ENCODE results near the gene ZNF280A.
"Not testable (repeated sequence)": the region's sequence is repeated elsewhere in the genome, so short reads cannot be mapped to it uniquely, and the experiment has no call there.

Gene ZNF280A

GRCh38 chr22:22469527-22469926 lies 50.5 kb downstream of the ZNF280A start:
- H3K4me1 ChIP-seq (ENCODE audit: low read length): no peaks in the 10 kb centered on the region
- no peak overlapping the region for H3K4me2 ChIP-seq (ENCODE audit: low read depth, low read length)
- no peak overlapping the region for H3K4me3 ChIP-seq (ENCODE audit: low read length)
- H3K27ac ChIP-seq (ENCODE audit: low read length): no peak overlapping the region
- no peaks in the 10 kb centered on the region for H3K79me2 ChIP-seq (ENCODE audit: low read length)
- H2AFZ ChIP-seq (ENCODE audit: low read length): no peak overlapping the region
- H4K20me1 ChIP-seq (ENCODE audit: insufficient read depth, low read length): no peaks in the 10 kb centered on the region
- H3F3A ChIP-seq (ENCODE audit: insufficient read depth, low read length): no peaks in the 10 kb centered on the region
- H3K9me2 ChIP-seq (replicated peaks; ENCODE audit: insufficient read depth, low read length): no peaks in the 10 kb centered on the region
- TF ChIP-seq CTCF (IDR thresholded peaks at IDR 0.05; ENCODE audit: low read length) (no peak), EZH2 (optimal IDR thresholded peaks at IDR 0.05; ENCODE audit: low read depth, low read length) (no peak), EZH2phosphoT487 (IDR thresholded peaks at IDR 0.05; ENCODE audit: low read length) (no peak)
- no peaks in the 10 kb centered on the region for H3K9me3 ChIP-seq (replicated peaks; ENCODE audit: insufficient read depth, low read length)
- no peak overlapping the region for H3K9ac ChIP-seq (ENCODE audit: low read length)
- H3K27me3 ChIP-seq (replicated peaks; ENCODE audit: insufficient read depth, low read length): no peaks in the 10 kb centered on the region
- H3K36me3 ChIP-seq (replicated peaks; ENCODE audit: insufficient read depth, low read length): no peaks in the 10 kb centered on the region
- DNase-seq: no peak

- H3K36me3 ChIP-seq (replicated peaks; ENCODE audit: insufficient read depth, low read length); H3K27me3 ChIP-seq (replicated peaks; ENCODE audit: insufficient read depth, low read length); H4K20me1 ChIP-seq (ENCODE audit: insufficient read depth, low read length); H3K4me3 ChIP-seq (ENCODE audit: low read length); H3K9ac ChIP-seq (ENCODE audit: low read length); H3F3A ChIP-seq (ENCODE audit: insufficient read depth, low read length); H2AFZ ChIP-seq (ENCODE audit: low read length); H3K9me2 ChIP-seq (replicated peaks; ENCODE audit: insufficient read depth, low read length); H3K79me2 ChIP-seq (ENCODE audit: low read length); H3K27ac ChIP-seq (ENCODE audit: low read length); H3K9me3 ChIP-seq (replicated peaks; ENCODE audit: insufficient read depth, low read length); DNase-seq; H3K4me2 ChIP-seq (ENCODE audit: low read depth, low read length); H3K4me1 ChIP-seq (ENCODE audit: low read length): not testable (repeated sequence)
These were observed 51.1 kb downstream of the ZNF280A start for GRCh38 chr22:22468794-22469469.

- Histone ChIP-seq H3K9me2 (replicated peaks; ENCODE audit: insufficient read depth, low read length) (no peaks in the 10 kb centered on the region), H3K4me1 (ENCODE audit: low read length) (no peaks in the 10 kb centered on the region), H3K9ac (ENCODE audit: low read length) (no peak overlapping the region), H4K20me1 (ENCODE audit: insufficient read depth, low read length) (no peaks in the 10 kb centered on the region), H3K9me3 (replicated peaks; ENCODE audit: insufficient read depth, low read length) (no peaks in the 10 kb centered on the region), H3K79me2 (ENCODE audit: low read length) (no peaks in the 10 kb centered on the region), H3F3A (ENCODE audit: insufficient read depth, low read length) (no peaks in the 10 kb centered on the region), H2AFZ (ENCODE audit: low read length) (no peak overlapping the region), H3K36me3 (replicated peaks; ENCODE audit: insufficient read depth, low read length) (no peaks in the 10 kb centered on the region), H3K27me3 (replicated peaks; ENCODE audit: insufficient read depth, low read length) (no peaks in the 10 kb centered on the region), H3K27ac (ENCODE audit: low read length) (no peak overlapping the region), H3K4me3 (ENCODE audit: low read length) (no peak overlapping the region), H3K4me2 (ENCODE audit: low read depth, low read length) (no peak overlapping the region)
- no peak for DNase-seq
- TF ChIP-seq EZH2 (optimal IDR thresholded peaks at IDR 0.05; ENCODE audit: low read depth, low read length) (no peak), EZH2phosphoT487 (IDR thresholded peaks at IDR 0.05; ENCODE audit: low read length) (no peak), CTCF (IDR thresholded peaks at IDR 0.05; ENCODE audit: low read length) (no peak)
These were observed 53.0 kb downstream of the ZNF280A start for GRCh38 chr22:22467112-22467511.

GRCh38 chr22:22465782-22466181 lies 54.3 kb downstream of the ZNF280A start:
- no peaks in the 10 kb centered on the region for H3K79me2 ChIP-seq (ENCODE audit: low read length)
- no peak overlapping the region for H3K27ac ChIP-seq (ENCODE audit: low read length)
- no peak overlapping the region for H2AFZ ChIP-seq (ENCODE audit: low read length)
- H3F3A ChIP-seq (ENCODE audit: insufficient read depth, low read length): no peaks in the 10 kb centered on the region
- H3K9ac ChIP-seq (ENCODE audit: low read length): no peak overlapping the region
- H3K4me3 ChIP-seq (ENCODE audit: low read length): no peak overlapping the region
- no peaks in the 10 kb centered on the region for H3K9me3 ChIP-seq (replicated peaks; ENCODE audit: insufficient read depth, low read length)
- H3K4me1 ChIP-seq (ENCODE audit: low read length): no peaks in the 10 kb centered on the region
- no peaks in the 10 kb centered on the region for H3K9me2 ChIP-seq (replicated peaks; ENCODE audit: insufficient read depth, low read length)
- H3K36me3 ChIP-seq (replicated peaks; ENCODE audit: insufficient read depth, low read length): no peaks in the 10 kb centered on the region
- DNase-seq: no peak
- H3K27me3 ChIP-seq (replicated peaks; ENCODE audit: insufficient read depth, low read length): no peaks in the 10 kb centered on the region
- H3K4me2 ChIP-seq (ENCODE audit: low read depth, low read length): no peak overlapping the region
- TF ChIP-seq EZH2phosphoT487 (IDR thresholded peaks at IDR 0.05; ENCODE audit: low read length): no peak
- TF ChIP-seq EZH2 (optimal IDR thresholded peaks at IDR 0.05; ENCODE audit: low read depth, low read length): no peak
- TF ChIP-seq CTCF (IDR thresholded peaks at IDR 0.05; ENCODE audit: low read length): no peak
- no peaks in the 10 kb centered on the region for H4K20me1 ChIP-seq (ENCODE audit: insufficient read depth, low read length)
